ENCODE measurements around the gene TNNT1.
A peak's percentile ranks its signal among the peaks of the same experiment; 100 is the strongest.

Gene TNNT1, protein sequence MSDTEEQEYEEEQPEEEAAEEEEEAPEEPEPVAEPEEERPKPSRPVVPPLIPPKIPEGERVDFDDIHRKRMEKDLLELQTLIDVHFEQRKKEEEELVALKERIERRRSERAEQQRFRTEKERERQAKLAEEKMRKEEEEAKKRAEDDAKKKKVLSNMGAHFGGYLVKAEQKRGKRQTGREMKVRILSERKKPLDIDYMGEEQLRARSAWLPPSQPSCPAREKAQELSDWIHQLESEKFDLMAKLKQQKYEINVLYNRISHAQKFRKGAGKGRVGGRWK

DNA sequence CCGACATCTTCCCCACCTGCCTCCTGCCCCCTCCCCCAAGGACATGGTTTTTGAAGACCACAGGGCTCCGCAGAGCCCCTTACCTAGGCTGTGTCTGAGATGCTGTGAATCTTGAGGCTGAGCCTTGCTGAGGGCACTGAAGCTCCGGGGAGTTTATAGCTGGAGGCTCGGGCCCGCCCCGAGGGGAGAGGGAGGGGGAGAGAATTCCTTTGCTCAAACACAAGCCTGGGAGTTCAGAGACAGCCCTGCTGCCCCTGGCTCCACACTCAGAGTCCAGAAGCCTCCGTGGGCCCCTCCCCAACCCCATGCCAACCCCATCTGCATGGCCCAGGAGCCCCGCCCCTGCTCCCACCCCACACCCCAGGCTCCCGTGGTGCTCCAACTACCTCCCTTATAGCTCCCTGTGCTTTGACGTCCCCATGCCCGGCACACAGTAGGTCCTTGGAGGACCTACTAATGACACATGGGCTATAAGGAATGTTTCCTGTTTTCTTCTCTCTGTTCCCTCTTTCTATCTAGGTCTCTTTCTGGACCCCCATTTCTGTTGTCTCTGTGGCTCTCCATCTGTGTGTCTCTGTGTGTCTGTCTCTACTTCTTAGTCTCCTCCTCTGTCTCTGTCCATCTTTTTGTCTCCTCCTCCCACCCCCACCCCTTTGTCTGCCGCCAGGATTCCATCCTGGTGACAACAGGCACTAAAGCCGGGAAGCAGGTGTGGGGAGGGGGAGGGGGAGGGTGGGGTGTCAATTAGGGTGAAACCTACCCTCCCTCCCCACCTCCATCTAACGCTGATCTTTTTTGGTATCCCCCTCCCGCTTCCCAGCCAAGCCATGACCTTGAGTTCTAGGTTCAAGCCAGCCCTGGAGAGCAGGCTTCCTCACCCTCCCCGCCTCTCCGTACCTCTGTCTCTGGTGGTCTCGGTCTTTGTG is at the start of gene TNNT1:
TSS of gene TNNT1 (minus strand) at position 129 of the 926 bp plus-strand sequence. CDS start 2,049 bp downstream, outside the sequence.
- H3K4me3 ChIP-seq (ENCODE audit: low read depth, low read length), result no peak within 1 kb of the TSS
- no peak for DNase-seq (ENCODE audit: low read depth)
- TF ChIP-seq MYC (IDR thresholded peaks at IDR 0.05; ENCODE audit: low read depth, low read length), result no peak
- TF ChIP-seq, protein P1, sequence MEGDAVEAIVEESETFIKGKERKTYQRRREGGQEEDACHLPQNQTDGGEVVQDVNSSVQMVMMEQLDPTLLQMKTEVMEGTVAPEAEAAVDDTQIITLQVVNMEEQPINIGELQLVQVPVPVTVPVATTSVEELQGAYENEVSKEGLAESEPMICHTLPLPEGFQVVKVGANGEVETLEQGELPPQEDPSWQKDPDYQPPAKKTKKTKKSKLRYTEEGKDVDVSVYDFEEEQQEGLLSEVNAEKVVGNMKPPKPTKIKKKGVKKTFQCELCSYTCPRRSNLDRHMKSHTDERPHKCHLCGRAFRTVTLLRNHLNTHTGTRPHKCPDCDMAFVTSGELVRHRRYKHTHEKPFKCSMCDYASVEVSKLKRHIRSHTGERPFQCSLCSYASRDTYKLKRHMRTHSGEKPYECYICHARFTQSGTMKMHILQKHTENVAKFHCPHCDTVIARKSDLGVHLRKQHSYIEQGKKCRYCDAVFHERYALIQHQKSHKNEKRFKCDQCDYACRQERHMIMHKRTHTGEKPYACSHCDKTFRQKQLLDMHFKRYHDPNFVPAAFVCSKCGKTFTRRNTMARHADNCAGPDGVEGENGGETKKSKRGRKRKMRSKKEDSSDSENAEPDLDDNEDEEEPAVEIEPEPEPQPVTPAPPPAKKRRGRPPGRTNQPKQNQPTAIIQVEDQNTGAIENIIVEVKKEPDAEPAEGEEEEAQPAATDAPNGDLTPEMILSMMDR (IDR thresholded peaks at IDR 0.05; ENCODE audit: low read depth, low read length), result no peak
- TF ChIP-seq, protein P2, sequence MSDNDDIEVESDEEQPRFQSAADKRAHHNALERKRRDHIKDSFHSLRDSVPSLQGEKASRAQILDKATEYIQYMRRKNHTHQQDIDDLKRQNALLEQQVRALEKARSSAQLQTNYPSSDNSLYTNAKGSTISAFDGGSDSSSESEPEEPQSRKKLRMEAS (IDR thresholded peaks at IDR 0.05; ENCODE audit: low read depth, low read length), result no peak
- no peak for TF ChIP-seq POLR2A (IDR thresholded peaks at IDR 0.05; ENCODE audit: extremely low read depth, insufficient read length)

DNA sequence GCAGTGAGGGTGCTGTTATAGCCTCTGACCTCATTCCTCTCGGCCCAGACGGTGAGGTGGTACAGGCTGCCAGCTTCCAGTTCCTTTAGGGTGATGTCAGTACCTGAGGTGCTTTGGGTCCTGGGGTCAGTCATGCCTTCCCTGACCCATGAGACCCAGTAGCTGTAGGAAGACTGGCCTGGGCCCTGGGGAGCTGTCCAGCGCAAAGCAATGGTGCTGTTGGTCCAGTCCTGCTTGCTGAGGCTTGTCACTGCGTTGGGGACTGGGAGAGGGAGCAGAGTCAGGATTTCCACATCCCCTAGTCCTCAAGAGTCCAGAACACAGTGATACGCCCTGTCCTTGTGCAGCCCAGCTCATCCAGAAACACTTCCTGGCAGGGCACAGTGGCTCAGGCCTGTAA is 49.6 kb upstream of the TNNT1 start:
- H3K4me3 ChIP-seq (ENCODE audit: low read depth, low read length), result no peak overlapping the region
- TF ChIP-seq, protein P2 (IDR thresholded peaks at IDR 0.05; ENCODE audit: low read depth, low read length), result no peak
- TF ChIP-seq MYC (IDR thresholded peaks at IDR 0.05; ENCODE audit: low read depth, low read length) (no peak), POLR2A (IDR thresholded peaks at IDR 0.05; ENCODE audit: extremely low read depth, insufficient read length) (no peak)
- TF ChIP-seq, protein P1 (IDR thresholded peaks at IDR 0.05; ENCODE audit: low read depth, low read length), result no peak
- no peak for DNase-seq (ENCODE audit: low read depth)

DNA sequence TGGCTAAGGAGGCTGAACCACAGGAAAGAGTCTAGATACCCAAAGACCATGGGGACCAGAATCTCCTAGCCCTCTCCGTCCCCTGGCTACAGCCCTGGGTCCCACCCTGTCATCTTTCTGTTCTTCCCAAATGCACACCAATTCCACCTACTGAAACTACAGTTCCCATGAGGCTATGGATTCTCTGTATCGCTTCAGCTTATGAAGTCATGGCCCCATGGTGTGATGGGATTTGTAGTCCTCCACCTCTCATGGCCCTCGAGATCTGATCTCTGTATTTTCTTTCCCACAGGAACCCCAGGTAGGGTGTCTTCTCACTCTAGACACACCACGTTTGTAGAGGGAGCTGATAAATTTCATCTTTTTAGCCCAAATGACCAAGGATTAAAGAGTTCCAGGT is 48.5 kb upstream of the TNNT1 start:
- no peak overlapping the region for H3K4me3 ChIP-seq (ENCODE audit: low read depth, low read length)
- DNase-seq (ENCODE audit: low read depth), result peak; percentile 37
- TF ChIP-seq, protein P1 (IDR thresholded peaks at IDR 0.05; ENCODE audit: low read depth, low read length), result no peak
- no peak for TF ChIP-seq MYC (IDR thresholded peaks at IDR 0.05; ENCODE audit: low read depth, low read length)
- TF ChIP-seq, protein P2 (IDR thresholded peaks at IDR 0.05; ENCODE audit: low read depth, low read length), result no peak
- no peak for TF ChIP-seq POLR2A (IDR thresholded peaks at IDR 0.05; ENCODE audit: extremely low read depth, insufficient read length)

DNA sequence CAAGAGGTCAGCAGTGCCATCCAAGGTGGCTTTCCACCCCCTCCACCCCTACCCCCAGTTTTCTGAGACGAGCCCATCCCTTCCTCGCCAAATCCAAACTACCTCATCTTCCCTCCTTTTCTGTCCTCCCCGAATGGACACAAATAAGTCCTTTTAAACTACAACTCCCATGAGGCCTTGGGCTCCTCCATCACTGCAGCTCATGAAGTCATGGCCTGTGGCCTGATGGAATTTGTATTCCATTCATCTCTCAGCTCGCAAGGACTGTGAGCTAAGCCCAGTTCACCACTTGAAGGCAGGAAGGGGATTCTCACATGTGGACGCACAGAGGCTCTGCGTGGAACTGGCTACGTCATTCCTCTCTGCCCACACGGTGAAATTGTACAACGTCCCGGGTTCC is 47.8 kb upstream of the TNNT1 start:
- H3K4me3 ChIP-seq (ENCODE audit: low read depth, low read length), result no peak overlapping the region
- peak; percentile 38 for DNase-seq (ENCODE audit: low read depth)
- TF ChIP-seq, protein P1 (IDR thresholded peaks at IDR 0.05; ENCODE audit: low read depth, low read length), result no peak
- TF ChIP-seq POLR2A (IDR thresholded peaks at IDR 0.05; ENCODE audit: extremely low read depth, insufficient read length) (no peak), MYC (IDR thresholded peaks at IDR 0.05; ENCODE audit: low read depth, low read length) (no peak)
- TF ChIP-seq, protein P2 (IDR thresholded peaks at IDR 0.05; ENCODE audit: low read depth, low read length), result no peak

DNA sequence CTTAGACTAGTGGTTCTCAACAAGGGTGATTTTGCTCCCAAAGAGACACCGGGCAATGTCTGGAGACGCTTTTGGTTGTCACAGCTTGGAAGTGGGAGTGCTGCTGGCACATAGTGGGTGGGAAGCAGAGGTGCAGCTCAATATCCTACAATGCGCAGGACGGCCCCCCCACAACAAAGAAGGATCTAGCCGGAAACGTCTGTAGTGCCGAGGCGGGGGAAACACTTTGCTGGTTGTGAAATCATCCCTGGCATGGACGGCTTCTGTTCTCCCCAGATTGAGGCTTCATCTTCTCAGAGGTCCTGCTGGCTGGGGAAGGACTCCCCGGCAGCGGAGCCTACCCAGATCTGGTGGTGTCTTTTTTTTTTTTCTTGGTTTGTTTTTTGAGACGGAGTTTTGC is 44.5 kb upstream of the TNNT1 start:
- TF ChIP-seq, protein P2 (IDR thresholded peaks at IDR 0.05; ENCODE audit: low read depth, low read length), result 0 out of 2 replicates have a peak, but pooled peaks have one; percentile 11
- no peak for TF ChIP-seq POLR2A (IDR thresholded peaks at IDR 0.05; ENCODE audit: extremely low read depth, insufficient read length)
- peak; percentile 66 for DNase-seq (ENCODE audit: low read depth)
- peak overlapping the region; percentile 6 for H3K4me3 ChIP-seq (ENCODE audit: low read depth, low read length)

Data from NB4 (cell line).